Ureter (tissue), 1 donor: ENCODE measurements around the gene GRIK3. TPM values are rescaled to one million over a fixed set of nuclear protein-coding genes. Genes with fewer than 3 reads are reported as not detected.

ENCODE experiments used
- DNase-seq: peaks from one replicate; pipeline ENCODE4 v3.0.0-alpha.2; 2020; ENCODE audit warnings: low spot score
- total RNA-seq: library from RNA; stranded (reverse); gene quantifications from one replicate; pipeline ENCODE4 v1.2.4, GENCODE V29; 2023
- donor health status: DM: yes; HTN: yes; CAD: no.

GRIK3 gene
- total RNA-seq, 1 donor from 2014 or later = 0.55 TPM

DNA sequence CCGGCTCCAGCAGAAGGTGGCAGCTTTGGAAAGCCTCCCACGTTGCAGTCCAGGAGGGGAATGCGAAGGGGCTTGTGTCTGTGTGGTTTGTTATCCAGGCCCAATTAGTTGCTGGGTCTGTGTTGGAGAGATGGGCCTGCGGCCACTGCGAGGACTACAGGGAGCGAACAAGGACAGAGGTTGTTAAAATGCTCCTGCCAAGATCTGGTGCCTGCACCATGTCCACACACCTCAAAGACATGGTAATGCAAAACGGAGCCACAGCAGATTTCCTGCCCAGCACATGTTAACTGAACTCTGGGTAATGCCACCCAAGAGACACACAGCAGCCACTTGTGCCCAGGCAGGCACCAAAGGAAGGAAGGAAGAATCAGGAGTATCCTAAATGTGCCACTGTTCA is 18.6 kb downstream of the GRIK3 start:
- DNase-seq = no peak

DNA sequence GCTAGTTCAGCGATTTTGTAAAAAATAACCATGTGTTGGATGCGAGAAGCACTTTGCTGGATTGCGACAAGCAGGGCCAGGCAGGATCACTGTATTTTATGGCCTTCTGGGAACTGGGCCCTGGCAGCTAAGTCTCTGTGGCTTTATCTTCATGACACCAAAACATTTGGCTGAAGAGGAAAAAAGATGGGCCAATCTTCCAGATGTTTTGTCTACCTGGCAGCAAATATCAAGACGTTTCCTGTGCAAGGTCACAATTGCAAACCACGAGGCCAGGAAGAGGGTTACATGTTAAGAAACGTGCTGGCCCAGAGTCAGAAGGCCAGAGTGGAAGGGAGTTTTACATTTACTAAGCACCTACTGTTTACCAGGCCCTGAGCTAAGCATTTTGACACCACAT is 22.1 kb downstream of the GRIK3 start:
- no peak for DNase-seq

DNA sequence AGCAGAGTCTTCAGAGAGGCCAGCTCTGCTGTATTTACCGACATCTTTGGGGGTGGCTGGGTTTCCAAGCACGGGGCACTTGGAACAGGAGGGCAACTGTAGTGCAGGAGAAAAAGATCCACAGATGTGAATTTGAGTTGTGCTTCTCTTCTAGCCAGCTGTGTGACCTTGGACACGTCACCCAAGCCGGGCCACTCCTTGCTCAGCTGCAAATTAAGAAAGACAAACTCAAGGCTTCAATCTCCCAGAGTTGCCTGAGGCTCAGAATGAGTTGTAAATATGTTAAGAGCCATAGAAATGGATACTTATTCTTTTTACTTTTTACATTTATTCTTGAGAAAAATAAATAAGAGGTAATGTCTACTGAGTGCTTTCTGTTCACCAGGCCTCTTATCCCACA is 24.3 kb downstream of the GRIK3 start:
- no peak for DNase-seq

DNA sequence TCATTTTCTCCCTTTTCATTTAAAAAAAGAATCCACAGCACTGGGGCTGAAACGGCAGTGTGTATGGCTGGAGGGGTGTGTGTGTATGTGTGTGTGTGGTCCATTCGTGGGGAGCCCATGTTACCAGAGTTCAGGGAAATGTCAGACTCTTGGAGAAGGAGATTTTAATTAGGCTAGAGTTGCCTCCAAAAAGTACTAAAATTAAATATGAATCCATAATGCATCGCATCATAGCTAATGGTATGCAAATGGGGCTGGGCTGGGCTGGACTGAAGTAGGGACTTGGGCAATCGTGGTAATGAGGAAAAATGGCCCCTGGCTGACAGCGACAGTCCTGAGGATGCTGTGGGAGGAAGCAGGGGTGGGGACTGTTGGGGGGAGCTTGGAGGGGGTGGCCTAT is 24.8 kb downstream of the GRIK3 start:
- no peak for DNase-seq

DNA sequence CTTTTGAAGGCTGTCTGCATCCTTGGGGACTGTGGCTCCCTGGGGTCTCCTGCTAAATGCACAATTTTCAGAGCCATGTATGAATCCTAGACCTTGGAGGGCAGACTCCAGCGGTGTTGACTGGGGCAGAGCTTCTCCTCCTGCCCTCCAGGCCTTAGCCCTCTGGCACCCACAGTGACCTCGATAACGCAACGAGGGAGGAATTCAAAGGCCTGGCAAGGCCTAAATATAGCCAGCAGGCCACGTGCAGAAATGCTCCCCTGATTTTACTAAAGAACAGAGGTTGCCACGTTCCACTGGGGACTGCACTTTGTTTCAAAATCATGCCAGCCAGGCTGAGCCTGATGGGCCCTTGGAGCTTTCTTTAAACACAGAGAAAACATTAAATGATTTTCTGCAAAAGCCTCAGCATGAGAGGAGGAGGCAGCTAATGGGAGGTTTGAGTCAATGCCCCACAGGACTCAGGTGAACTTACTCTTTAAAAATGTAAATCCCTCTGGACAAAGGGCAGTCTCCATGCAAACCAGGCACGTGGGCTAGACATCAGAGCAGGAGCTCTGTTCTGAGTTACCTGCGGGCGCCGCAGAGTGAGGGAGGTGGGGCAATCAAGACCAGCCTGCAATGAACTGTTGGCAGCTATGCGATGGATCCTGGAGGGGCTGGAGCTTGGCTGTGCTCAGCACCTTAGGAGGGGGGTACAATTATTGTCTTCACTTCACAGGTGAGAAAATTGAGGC is 28.0 kb downstream of the GRIK3 start:
- no peak for DNase-seq

DNA sequence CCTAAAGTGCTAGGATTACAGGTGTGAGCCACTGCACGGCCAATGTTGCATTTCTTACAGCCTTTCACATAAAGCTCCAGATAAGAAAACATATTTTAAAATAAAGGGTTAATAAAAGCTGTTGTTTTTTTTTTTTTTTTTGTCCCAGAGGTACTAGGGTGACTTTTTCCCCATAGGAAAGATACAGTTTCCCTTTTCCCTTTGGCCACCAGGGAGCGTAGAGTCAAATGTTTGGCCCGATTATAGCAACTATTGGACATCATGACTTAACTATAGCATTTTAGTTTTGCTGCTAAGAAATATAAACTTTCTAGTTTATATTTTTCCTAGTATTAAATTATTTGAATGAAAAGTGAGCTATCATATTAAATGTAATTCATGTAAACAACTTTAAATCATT is 31.4 kb downstream of the GRIK3 start:
- DNase-seq = no peak

DNA sequence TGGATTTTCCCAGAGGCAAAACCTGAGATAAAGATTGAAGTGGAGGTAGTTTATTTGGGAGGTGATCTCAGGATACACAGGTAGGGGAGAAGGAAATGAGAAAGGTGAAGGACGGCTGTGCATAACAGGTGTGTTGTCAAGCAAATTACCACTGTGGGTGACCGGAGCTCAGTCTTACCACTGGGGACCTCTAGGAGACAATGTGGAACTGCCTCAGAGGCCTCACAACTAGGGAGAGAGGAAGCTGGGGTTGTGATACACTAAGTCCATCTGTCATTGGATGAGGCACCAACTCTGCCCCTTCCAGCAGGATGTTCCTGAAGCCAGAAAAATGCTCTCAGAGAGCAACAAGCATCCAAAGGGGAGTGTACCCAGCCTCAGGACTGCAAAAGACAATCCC is 32.6 kb downstream of the GRIK3 start:
- DNase-seq = no peak

DNA sequence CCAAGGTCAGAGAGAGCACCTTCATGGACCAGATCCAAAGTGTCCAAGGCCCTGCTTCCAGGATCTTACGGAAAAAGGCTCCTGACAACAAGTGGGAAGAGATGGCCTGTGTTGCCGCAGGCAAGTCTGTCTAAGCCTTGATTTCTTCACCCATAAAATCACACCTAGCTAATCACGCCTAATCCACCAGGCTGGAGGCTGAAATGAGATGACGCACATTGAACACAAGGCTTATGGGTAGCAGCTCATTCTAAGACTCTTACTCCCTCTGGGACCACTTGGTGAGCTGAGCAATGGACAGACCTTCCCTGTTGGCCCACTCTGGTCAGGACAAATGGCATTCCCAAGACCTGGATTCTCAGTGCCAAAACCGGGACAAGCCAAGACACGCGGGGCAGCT is 38.2 kb downstream of the GRIK3 start:
- no peak for DNase-seq

DNA sequence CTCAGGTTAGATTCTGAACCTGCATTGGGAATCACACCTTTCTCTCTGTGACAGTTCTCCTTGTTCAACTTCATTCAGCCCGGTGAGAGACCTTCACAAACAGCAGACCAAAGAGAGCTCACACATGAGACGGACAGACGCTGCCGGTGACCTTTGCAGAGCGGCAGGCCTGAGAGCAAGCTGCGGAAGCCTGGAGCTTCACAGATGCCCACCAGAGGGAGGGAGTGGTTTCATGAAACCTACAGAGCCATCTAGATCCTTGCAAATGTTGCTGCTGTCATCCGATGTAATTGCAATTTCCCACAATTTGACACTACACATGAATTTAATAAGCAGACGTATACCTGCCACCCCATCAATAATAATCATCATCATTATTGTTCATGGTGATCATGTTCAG is 39.4 kb downstream of the GRIK3 start:
- no peak for DNase-seq

DNA sequence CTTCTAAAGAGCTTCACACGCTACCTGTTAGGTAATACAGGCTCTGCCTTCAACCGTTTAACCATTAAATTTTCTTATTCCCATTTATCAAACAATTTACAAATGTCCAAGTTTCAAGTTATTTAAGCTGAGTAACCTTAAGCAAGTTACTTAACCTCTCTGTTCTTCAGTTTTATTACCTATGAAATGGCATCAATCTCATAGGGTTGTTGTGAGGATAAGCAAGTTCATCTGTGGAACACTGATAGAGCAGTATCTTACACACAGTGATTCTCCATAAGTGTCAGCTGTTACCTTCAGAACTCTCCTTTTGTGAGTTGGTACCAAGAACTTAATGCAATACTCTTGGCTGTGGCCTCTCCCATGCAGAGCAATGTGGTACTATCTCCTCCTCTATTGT is 40.0 kb downstream of the GRIK3 start:
- no peak for DNase-seq

DNA sequence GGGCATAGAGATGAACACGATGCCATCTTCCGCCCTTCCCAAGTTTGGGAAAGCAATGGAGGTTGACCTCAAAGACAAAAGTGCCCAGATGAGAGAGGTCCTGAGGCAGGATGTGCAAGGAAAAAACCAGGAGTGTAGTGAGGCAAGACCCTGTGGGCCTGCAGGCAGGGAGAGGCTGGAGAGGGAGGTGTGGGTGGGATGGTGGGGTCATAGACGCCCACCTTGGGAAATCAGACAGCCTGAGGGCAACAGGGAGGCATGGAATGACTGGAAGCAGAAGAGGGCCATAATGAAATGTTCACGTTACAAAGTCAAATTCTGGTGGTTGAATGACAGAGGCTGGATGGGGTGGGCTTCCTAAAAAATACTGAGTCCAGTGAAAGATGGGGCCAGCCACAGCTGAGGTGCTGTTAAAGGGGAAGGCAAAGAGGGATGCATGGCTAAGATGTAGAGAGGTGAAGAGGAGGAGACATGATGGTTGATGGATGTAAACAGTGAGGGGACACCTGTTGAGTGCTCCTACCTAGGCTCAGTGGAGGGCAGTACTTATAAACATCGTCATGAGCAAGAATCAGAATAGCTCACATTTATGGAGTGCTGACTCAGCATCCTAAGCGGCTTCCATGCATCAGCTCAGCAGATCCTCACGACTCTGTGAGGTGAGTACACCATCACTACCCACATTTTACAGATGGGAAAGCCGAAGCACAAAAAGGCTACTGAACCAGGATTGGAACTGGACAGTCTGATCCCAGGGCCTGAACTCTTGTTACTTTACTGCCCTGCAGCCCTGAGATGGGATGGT is 42.0 kb downstream of the GRIK3 start:
- DNase-seq = no peak

DNA sequence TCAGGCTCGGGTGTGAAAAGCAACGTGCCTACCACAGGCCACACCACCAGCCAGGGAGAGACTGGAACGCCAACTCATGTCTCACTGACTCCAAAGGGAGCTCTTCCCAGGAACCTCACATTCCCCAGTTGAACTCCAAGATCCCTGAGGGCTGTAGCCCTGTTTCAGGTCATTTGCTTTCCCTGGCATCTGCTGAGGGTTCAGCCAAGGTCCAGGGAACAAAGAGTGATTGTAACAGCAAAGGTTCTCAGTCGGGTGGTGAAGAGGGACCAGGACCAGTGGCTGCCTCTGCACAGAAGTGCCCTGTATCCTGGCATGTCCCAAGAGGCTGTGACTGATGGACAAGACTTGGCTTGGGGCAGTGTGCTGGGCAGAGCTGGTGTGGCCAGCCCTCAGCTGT is 42.8 kb downstream of the GRIK3 start:
- DNase-seq = no peak

DNA sequence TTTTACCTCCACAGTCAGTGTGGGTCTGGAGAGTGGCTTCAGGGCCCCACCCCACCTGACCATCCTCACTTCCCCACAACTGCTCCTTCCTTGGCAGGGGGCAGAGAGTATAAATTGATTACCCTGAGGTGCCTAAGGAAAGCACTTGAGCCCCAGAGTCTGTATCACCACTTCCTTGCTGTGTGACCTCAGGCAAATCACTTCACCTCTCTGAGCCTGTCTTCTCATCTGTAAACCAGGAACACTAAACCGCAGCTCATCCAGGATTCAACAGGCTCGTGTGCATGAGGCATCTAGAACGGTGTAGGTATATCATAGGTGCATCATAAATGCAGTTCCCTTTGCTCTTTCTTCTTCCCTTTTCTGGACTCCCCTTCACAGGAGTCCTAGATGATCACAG is 43.4 kb downstream of the GRIK3 start:
- no peak for DNase-seq

DNA sequence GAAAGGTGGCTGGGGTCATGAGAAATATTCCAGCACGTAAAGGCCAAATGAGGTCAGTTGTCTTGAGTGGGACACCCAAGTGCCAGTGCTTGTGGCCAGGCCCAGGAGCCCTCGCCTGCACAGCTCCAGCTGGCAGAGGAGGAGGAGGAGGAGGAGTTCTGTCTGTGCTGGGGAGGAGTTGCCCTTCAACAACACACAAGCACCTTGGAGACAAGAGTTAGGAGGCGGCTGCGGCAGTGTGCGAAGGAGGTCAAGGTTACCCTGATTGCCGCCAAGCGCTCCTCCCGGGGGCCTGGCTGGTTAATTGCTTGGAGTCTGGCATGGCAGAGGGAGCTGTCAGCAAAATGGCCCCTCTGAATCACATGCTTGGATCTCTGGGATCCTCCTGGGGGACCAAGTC is 45.1 kb downstream of the GRIK3 start:
- no peak for DNase-seq

DNA sequence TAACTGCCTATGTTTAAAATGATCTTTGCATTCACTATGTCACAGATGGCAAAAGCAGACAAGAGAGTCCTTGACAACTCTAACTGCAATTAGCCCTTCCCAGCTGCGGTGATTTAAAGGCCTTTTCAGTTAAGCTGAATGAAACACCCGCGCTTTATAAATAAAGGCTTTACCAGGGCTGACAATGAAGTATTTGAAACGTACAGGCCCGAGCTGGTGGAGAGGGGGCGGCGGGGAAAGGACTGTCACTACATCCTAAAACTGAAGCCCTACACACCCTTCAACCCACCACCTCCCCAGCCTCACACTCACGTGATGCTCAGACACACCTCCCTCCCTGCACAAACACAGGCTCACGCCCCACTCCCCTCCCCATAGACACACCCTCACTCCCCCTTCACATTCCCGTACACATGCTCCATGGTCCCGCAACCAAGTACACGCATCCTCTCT is 45.5 kb downstream of the GRIK3 start:
- no peak for DNase-seq

DNA sequence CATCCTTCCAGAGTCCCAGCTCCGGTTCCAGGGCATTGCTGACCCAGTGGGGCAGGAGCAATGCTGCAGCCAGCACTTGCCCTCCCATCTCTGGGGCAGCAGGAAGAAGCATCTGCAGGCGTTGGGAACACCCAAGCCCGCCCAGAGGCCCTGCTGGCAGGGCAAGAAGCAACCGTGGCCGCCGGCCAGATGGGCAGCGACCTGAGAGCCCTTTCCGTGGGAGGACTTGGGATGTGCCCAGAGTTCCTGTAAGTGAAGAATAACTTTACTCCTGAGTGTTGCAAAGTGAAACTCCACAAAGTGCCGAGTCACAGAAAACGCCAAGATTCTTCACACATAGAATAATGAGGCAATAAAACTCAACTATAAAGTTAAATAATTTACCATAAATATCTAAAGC is 46.0 kb downstream of the GRIK3 start:
- no peak for DNase-seq

DNA sequence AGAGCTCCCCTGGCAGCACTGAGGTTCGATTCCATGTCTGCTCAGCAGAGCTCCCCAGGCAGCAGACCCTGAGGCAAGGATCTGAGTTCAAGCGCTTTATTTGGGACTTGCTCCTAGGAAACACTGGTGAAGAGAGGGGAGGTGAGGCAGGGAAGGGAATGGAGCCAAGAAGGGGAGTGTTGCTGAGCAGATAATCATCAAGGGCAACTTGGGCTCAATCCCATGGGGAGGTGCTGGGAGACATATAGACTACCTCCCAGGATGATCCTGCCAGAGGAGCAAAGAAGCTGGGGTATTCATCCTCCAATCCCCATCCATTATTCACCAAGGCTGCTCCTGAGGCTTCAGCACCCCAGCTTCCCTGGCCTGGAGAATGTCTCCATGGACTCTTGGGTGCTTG is 47.0 kb downstream of the GRIK3 start:
- DNase-seq = no peak

DNA sequence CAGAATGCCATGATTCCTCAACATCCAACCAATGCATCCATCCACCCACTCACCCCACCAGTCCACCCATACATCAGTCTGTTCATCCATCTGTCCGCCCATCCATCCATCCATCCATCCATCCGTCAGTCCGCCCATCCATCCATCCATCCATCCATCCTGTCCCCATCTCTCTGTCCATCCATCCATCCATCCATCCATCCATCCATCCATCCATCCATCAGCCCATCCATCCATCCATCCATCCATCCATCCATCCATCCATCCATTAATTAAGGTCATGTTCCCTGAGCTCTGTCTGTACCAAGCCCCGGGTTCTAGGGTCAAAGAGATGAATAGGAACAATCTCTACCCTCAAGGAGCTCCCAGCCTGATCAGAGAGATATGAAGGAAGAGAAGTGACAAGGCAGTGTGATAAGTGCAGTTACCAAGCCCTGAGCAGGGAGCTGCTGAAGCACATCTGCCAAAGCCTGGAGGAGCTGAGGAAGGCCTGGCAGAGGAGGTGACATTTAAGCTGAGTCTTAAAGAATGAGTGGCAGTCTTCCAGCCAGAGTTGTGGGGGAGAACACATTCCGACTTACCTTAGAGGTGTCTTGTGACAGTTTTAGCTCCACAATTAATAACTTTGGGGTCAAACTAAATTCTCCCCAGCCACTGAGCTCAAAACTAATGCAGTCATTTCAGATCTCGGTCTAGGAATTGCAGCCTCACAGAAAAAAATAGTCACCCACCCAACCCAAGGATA is 47.9 kb downstream of the GRIK3 start:
- no peak for DNase-seq

DNA sequence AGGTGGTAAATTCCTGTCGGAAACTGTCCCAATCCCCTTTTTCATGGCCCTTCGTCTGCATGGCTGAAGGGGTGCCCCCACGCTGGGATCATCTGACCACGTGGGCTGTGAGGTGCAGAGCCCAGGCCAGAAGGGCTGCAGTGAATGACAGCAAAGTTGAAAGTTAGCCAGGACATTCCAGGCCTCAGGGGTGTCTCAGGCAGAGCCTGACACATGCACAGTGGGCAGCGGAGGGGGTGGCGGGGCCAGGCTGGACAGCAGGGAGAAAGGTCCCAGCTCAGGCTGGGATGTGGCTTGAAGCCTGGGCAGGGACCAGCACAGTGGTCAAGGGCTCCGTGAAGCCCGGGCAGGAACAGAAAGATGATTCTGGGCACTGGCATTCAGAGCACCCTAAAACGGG is 49.6 kb downstream of the GRIK3 start:
- no peak for DNase-seq

DNA sequence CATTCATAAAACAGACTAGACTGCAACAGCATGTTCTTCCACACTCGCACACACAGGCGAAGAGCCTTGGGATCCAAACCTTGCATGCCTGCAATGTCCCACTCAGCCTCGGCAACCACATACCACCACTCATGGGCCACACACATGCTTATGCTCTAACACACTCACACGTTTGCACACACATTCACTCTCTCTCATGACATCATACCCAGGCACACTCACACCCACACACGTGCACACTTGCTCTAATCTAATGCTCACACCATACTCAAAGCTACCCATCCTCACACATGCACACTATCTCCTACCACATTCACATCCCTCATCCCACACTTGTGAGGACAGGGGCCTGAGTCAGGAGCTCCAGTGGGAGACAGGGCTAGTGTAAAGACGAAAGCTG is 50.3 kb downstream of the GRIK3 start:
- DNase-seq = no peak

DNA sequence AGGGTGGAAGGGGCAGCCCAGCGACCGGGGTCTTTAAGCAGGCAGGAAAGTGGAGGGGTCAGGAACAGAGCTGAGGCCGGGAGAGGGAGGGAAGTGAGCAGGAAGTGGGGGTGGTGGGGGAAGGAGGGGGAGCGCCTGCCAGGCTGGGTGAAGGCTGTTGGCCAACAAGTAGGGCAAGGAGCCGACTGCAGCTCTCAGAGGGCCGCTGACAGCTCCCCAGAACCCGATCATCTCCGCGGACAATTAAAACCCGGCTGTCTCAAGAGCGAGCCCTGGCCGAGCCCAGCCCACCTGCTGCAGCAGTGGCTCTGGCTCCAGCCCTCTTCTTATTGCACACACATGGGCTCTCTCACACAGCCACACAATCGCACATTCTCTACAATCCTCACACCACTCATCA is 51.6 kb downstream of the GRIK3 start:
- DNase-seq = no peak

DNA sequence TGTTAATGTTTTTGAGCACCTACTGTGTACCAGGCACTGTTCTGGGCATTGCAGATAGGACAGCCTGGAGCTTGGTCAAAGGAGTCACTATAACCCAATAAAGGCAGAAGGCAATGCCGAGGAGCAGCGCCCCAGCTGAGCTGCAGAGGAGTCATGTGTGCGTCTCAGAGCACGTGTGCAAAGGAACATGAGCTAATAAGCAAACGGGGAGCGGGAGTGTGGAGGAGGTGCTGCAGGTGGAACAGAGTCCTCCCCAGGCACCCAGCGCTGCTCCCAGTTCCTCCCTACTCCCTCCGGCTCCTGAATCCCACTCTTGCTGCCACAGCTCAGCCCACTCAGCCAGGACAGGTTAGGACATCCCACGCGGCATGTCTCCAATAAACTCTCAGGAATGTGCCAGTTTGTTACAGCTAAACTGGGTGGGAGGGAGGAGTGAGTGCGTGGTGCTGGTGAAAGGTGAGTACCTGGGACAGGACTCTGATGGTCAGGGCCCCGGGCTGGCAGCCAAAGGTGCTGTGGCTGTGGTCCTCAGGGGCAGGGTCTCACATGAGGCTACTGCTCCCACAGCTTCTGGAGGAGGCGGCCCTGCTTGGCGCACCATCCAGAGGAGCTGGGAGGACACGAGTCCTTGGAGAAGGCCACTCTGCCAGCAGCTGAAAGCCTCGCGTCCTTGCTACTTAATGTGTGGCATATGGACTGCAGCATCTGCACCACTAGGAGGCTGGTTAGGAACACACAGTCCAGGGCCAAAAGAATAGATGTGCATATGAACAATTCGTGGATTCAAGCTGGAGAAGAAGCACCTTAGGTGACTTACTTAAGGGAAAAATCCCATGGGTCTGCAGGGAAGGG is 52.3 kb downstream of the GRIK3 start:
- DNase-seq = no peak
